Duodenal mucosa (tissue), 2 donors: Measurements from ENCODE around the gene GPC3.
"Not testable (repeated sequence)": the region's sequence is repeated elsewhere in the genome, so short reads cannot be mapped to it uniquely, and the experiment has no call there.

Source experiments
- H3K27ac ChIP-seq: one replicate; pipeline ENCODE4 v1.7.0; 2013; ENCODE audit warnings: low read depth, low read length
- H3K27me3 ChIP-seq, 2 donors: one replicate each; pipeline ENCODE4 v1.7.0; 2013; ENCODE audit warnings: low read length in 2 of 2, control low read depth in 1 of 2; ENCODE audit not compliant: insufficient read depth in 2 of 2, control insufficient read depth in 1 of 2
- H3K36me3 ChIP-seq, 2 donors: one replicate each; pipeline ENCODE4 v1.7.0; 2013; ENCODE audit warnings: low read length in 2 of 2, control low read depth in 1 of 2; ENCODE audit not compliant: insufficient read depth in 2 of 2, control insufficient read depth in 1 of 2
- H3K4me1 ChIP-seq, 2 donors: one replicate each; pipeline ENCODE4 v1.7.0; 2013; ENCODE audit warnings: low read length in 2 of 2, control low read depth in 1 of 2; ENCODE audit not compliant: insufficient read depth in 2 of 2, control insufficient read depth in 1 of 2
- H3K4me3 ChIP-seq, 2 donors: one replicate each; pipeline ENCODE4 v1.7.0; 2013; ENCODE audit warnings: low read length in 2 of 2, low read depth in 1 of 2
- H3K9ac ChIP-seq, 2 donors: one replicate each; pipeline ENCODE4 v1.7.0; 2013; ENCODE audit warnings: low read length in 2 of 2, low read depth in 1 of 2
- H3K9me3 ChIP-seq, 2 donors: one replicate each; pipeline ENCODE4 v1.7.0; 2013; ENCODE audit warnings: low read length in 2 of 2, control low read depth in 1 of 2; ENCODE audit not compliant: control insufficient read depth in 1 of 2

The GPC3 gene

DNA sequence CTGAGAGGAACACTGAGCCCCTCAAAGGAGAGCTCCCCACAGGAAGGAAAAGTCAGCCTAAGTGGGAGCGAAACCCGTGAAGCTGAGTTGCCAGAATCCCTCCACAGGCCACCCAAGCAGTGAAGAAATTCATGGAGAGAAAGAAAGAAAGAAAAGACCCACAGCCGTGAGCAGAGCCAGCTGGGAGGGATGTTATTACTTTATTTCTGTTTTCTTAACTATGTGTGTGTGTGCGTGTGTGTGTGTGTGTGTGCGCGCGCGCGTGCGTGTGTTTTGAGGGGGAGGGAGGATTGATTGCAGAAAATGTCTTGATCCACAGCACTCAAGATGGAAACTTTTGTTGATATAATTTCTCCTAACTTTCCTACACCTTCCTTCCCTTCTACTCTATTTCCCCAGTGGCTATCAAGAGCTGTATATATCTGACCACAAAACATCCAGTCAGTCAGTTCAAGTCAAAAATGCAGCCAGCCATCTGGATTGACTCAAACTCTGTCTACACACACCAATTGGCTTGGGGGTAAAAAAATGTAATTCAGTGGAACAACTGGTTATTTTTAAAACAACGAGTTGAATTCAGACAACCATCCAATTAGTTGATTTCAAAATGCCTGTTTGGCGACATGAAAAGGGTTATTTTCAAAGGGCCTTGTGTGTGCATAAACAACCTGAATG, 13.8 kb upstream of the GPC3 start:
- H3K9ac ChIP-seq: no peak overlapping the region
- H3K4me1 ChIP-seq: no peaks in the 10 kb centered on the region
- H3K27ac ChIP-seq: no peak overlapping the region
- no peaks in the 10 kb centered on the region for H3K27me3 ChIP-seq
- no peaks in the 10 kb centered on the region for H3K36me3 ChIP-seq
- H3K9me3 ChIP-seq: no peaks in the 10 kb centered on the region
- no peak overlapping the region for H3K4me3 ChIP-seq

- Histone ChIP-seq H3K27me3 (no peaks in the 10 kb centered on the region), H3K4me1 (no peaks in the 10 kb centered on the region), H3K9ac (no peak overlapping the region), H3K9me3 (no peaks in the 10 kb centered on the region), H3K4me3 (no peak overlapping the region), H3K36me3 (no peaks in the 10 kb centered on the region), H3K27ac (no peak overlapping the region)
These were observed 10.4 kb upstream of the GPC3 start for GRCh38 chrX:133995759-133996158.

DNA sequence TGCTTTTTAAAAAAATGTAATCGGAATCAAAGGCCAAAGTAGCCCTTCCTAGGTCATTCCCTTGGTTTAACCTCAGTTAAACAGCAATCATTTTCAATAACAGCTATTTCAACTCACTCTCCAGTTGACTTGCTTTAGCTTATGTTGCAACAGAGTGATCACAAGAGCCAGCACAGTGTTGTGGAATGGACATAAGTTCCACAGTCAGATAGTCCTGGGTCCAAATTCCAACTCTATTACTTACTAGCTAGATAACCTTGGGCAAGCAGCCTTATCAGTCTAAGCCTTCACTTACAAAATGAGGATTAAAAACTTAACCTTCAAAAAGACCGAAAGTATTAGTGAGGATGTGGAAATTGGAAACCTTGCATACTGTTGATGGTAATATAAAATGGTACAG, 9.2 kb upstream of the GPC3 start:
- H3K9me3 ChIP-seq: no peaks in the 10 kb centered on the region

DNA sequence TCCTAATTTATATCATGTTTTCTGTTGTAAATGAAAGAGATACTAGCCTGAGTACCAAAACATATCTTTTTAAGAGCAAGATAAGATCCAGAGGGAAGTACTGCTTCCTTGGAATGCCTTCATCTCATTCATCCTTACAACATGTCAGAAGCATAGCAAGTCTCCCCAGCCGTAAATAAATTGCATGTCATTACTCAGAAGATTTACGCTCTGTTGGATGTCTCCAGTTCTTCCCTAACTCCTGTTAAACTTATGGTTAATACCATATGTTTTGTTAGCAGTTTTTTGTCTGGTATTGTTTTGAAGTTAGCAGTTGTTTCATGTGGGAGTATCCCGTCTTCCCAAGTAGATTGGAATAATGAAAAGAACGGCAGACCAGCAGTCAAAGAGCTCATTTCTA, 7.5 kb upstream of the GPC3 start:
- no peak overlapping the region for H3K27ac ChIP-seq
- H3K9me3 ChIP-seq: no peaks in the 10 kb centered on the region
- no peaks in the 10 kb centered on the region for H3K36me3 ChIP-seq
- no peak overlapping the region for H3K4me3 ChIP-seq
- H3K4me1 ChIP-seq: no peaks in the 10 kb centered on the region
- H3K9ac ChIP-seq: no peak overlapping the region
- no peaks in the 10 kb centered on the region for H3K27me3 ChIP-seq

More for the DNA sequence above, 9.2 kb upstream of the GPC3 start:
- no peak overlapping the region for H3K27ac ChIP-seq
- no peak overlapping the region for H3K9ac ChIP-seq
- no peaks in the 10 kb centered on the region for H3K36me3 ChIP-seq
- H3K4me1 ChIP-seq: no peaks in the 10 kb centered on the region
- H3K27me3 ChIP-seq: no peaks in the 10 kb centered on the region
- H3K4me3 ChIP-seq: no peak overlapping the region

DNA sequence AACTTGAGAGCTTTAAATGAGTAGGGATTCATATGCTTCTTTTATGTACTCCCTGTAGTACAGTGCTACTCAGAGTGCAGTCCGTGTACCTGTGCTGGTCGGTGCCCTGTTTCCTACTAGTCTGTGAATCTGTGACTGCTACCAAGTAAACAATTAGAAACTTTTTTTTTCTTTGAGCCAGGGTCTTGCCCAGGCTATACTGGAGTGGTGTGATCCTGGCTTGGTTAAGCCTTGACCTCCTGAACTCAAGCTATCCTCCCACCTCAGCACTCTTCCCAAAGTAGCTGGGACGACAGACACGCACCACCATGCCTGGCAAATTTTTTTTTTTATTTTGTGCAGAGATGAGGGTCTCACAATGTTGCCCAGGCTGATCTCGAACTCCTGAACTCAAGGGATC, 6.4 kb upstream of the GPC3 start:
- no peaks in the 10 kb centered on the region for H3K9me3 ChIP-seq
- H3K27ac ChIP-seq: no peak overlapping the region
- no peak overlapping the region for H3K4me3 ChIP-seq
- H3K27me3 ChIP-seq: no peaks in the 10 kb centered on the region
- no peaks in the 10 kb centered on the region for H3K36me3 ChIP-seq
- no peaks in the 10 kb centered on the region for H3K4me1 ChIP-seq
- H3K9ac ChIP-seq: no peak overlapping the region

DNA sequence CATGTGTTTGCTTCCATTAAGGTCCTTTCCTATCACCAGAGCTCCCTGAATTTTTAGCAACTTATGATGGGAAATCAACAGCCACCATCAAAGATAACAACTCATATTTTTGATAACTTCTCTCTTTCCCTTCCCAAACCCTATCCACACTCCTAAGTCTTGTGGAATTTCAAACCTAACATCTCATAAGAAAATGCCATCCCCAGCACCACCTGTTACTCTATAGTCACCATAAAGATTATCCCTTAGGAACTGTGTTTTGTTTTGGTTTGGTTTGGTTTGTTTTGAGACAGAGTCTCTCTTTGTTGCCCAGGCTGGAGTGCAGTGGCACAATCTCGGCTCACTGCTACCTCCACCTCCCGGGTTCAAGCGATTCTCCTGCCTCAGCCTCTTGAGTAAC, 5.7 kb upstream of the GPC3 start:
- not testable (repeated sequence) for H3K4me1 ChIP-seq, H3K9me3 ChIP-seq, H3K27ac ChIP-seq, H3K27me3 ChIP-seq, H3K9ac ChIP-seq, H3K4me3 ChIP-seq, H3K36me3 ChIP-seq

DNA sequence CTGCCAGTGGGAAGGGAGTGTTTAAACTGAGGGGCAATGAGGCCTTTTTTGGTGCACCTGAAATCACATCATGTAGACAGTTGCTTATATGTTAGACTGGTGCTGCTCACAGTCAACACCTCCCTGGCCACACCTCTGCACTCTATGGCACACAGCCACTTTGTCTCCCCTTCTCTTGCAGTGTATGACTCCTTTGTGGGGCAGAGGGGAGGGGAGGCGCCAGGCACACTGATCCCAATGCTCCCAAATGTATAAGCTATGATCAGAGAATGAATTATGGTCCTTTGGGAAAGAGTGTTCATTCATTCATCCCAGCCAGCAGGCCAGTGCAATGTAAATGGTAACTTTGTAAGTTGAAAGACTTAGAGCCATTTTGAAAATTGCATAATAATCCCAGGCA, 4.6 kb upstream of the GPC3 start:
- H3K4me3 ChIP-seq: no peak overlapping the region
- H3K9ac ChIP-seq: no peak overlapping the region
- H3K36me3 ChIP-seq: no peaks in the 10 kb centered on the region
- H3K27me3 ChIP-seq: peaks cover 0 to under 1% of the 10 kb centered on the region in 2 donors
- H3K27ac ChIP-seq: no peak overlapping the region
- H3K9me3 ChIP-seq: no peaks in the 10 kb centered on the region
- H3K4me1 ChIP-seq: peaks cover 0 to 8% of the 10 kb centered on the region in 2 donors

DNA sequence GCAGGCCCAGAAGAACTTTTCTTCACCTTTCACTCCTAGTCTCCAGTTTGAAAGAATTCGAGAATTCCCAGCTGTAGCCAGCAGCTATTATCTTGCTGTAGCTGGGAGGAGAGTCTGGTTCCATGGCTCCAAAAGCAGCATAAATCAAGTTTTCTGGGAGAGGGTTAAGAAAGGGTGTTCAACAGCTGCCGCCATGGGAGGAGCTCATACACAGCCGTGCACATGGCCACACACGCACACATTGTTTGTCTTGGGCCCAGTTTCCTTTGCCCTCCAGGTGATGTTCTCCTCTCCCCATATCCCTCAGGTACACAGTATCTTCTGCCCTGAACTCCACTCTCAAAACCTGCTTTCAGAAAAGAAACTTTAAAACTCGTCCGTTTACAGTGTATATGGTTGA, 4.1 kb upstream of the GPC3 start:
- Histone ChIP-seq H3K4me1 (peaks cover 0 to 11% of the 10 kb centered on the region in 2 donors), H3K36me3 (no peaks in the 10 kb centered on the region), H3K27me3 (peaks cover 4% of the 10 kb centered on the region in 2 donors), H3K27ac (no peak overlapping the region), H3K4me3 (no peak overlapping the region), H3K9ac (no peak overlapping the region), H3K9me3 (no peaks in the 10 kb centered on the region)

GRCh38 chrX:133988010-133988409, 2.6 kb upstream of the GPC3 start:
- peaks cover 0 to 11% of the 10 kb centered on the region in 2 donors for H3K4me1 ChIP-seq
- no peak overlapping the region for H3K4me3 ChIP-seq
- no peaks in the 10 kb centered on the region for H3K9me3 ChIP-seq
- no peaks in the 10 kb centered on the region for H3K36me3 ChIP-seq
- H3K27me3 ChIP-seq: peaks cover 4 to 7% of the 10 kb centered on the region in 2 donors
- no peak overlapping the region for H3K9ac ChIP-seq
- no peak overlapping the region for H3K27ac ChIP-seq

- Histone ChIP-seq H3K36me3 (no peaks in the 10 kb centered on the region), H3K4me1 (peaks cover 0 to 11% of the 10 kb centered on the region in 2 donors), H3K9me3 (no peaks in the 10 kb centered on the region), H3K27me3 (peaks cover 4 to 7% of the 10 kb centered on the region in 2 donors), H3K4me3 (no peak overlapping the region), H3K27ac (no peak overlapping the region), H3K9ac (no peak overlapping the region)
These were observed 1.8 kb upstream of the GPC3 start for GRCh38 chrX:133987188-133987587.
